Activated CD8-positive, alpha-beta memory T cell treated with anti-CD3 and anti-CD28 coated beads, Interleukin-2, amount 50 U/mL, for 24 hours (primary cell): Measurements from ENCODE around the gene LCE1B.

Experiments used
- DNase-seq: peaks from one replicate; pipeline ENCODE4 v3.0.0-alpha.2; 2020; ENCODE audit errors: extremely low read depth

LCE1B gene

GRCh38 chr1:152811671-152812070 lies at the start of gene LCE1B:
Gene LCE1B, plus strand, starts transcription at chr1:152811971. Its CDS starts 476 bp downstream, at chr1:152812447.
- DNase-seq, result no peak

GRCh38 chr1:152768847-152769533 lies 42.8 kb upstream of the LCE1B start:
- DNase-seq, result no peak

GRCh38 chr1:152770411-152770810 lies 41.4 kb upstream of the LCE1B start:
- DNase-seq, result no peak

- no peak for DNase-seq
Observed at GRCh38 chr1:152774875-152775274, 36.9 kb upstream of the LCE1B start, which contains the start of gene LCE1F. Gene LCE1F, plus strand, starts transcription at chr1:152775140. Its CDS starts 1,232 bp downstream, at chr1:152776372.

- no peak for DNase-seq
Observed at GRCh38 chr1:152776361-152776760, 35.4 kb upstream of the LCE1B start.

GRCh38 chr1:152777510-152778137 lies 34.1 kb upstream of the LCE1B start:
- DNase-seq, result no peak

- DNase-seq, result no peak
Observed at GRCh38 chr1:152783095-152783494, 28.7 kb upstream of the LCE1B start.

- no peak for DNase-seq
Observed at GRCh38 chr1:152786077-152786476, 25.7 kb upstream of the LCE1B start, which contains the start of gene LCE1E. Gene LCE1E, plus strand, starts transcription at chr1:152786257. Its CDS starts 1,043 bp downstream, at chr1:152787300.

- DNase-seq, result no peak
Observed at GRCh38 chr1:152795686-152796085, 16.1 kb upstream of the LCE1B start.

GRCh38 chr1:152796421-152796820 lies 15.3 kb upstream of the LCE1B start, which contains the start of gene LCE1D:
Gene LCE1D, plus strand, starts transcription at chr1:152796721. Its CDS starts 1,074 bp downstream, at chr1:152797795.
- DNase-seq, result no peak

- DNase-seq, result no peak
Observed at GRCh38 chr1:152801333-152801732, 10.4 kb upstream of the LCE1B start.

- DNase-seq, result no peak
Observed at GRCh38 chr1:152806576-152806975, 5.2 kb upstream of the LCE1B start, which contains the start of gene LCE1C. Gene LCE1C, minus strand, starts transcription at chr1:152806651. Its CDS starts 1,173 bp downstream, at chr1:152805478.

GRCh38 chr1:152811050-152811449 lies 721 bp upstream of the LCE1B start:
- DNase-seq, result no peak

- no peak for DNase-seq
Observed at GRCh38 chr1:152817309-152817708, 5.5 kb downstream of the LCE1B start.

GRCh38 chr1:152823294-152823693 lies 11.5 kb downstream of the LCE1B start:
- DNase-seq, result no peak

- DNase-seq, result no peak
Observed at GRCh38 chr1:152824964-152825363, 13.2 kb downstream of the LCE1B start.

GRCh38 chr1:152827173-152827572 lies 15.4 kb downstream of the LCE1B start, which contains the start of gene LCE1A:
Gene LCE1A, plus strand, starts transcription at chr1:152827473. Its CDS starts 0 bp downstream, at chr1:152827473.
- no peak for DNase-seq

GRCh38 chr1:152836870-152837269 lies 25.1 kb downstream of the LCE1B start:
- no peak for DNase-seq

GRCh38 chr1:152842556-152842955 lies 30.8 kb downstream of the LCE1B start, which contains the start of gene LCE6A:
Gene LCE6A, plus strand, starts transcription at chr1:152842856. Its CDS starts 665 bp downstream, at chr1:152843521.
- no peak for DNase-seq

GRCh38 chr1:152855661-152856060 lies 43.9 kb downstream of the LCE1B start:
- no peak for DNase-seq

GRCh38 chr1:152858062-152858461 lies 46.3 kb downstream of the LCE1B start:
- DNase-seq, result no peak

- DNase-seq, result no peak
Observed at GRCh38 chr1:152859696-152860095, 47.9 kb downstream of the LCE1B start, which contains the start of gene LCE7A. Gene LCE7A, plus strand, starts transcription at chr1:152859996. Its CDS starts 702 bp downstream, at chr1:152860698.

GRCh38 chr1:152860129-152860528 lies 48.4 kb downstream of the LCE1B start:
- DNase-seq, result no peak
